Stimulated activated CD4-positive, alpha-beta T cell treated with anti-CD3 and anti-CD28 coated beads, Interleukin-1b, Interleukin-23, amount 100 ng/mL, for 24 hours (primary cell): ENCODE measurements around the gene BCAS3.

Experiments
- DNase-seq, 4 experiments: peaks; one replicate each; pipeline ENCODE4 v3.0.0-alpha.2; 2020; ENCODE audit warnings: low read depth in 4 of 4, low spot score in 1 of 4

The BCAS3 gene

DNA sequence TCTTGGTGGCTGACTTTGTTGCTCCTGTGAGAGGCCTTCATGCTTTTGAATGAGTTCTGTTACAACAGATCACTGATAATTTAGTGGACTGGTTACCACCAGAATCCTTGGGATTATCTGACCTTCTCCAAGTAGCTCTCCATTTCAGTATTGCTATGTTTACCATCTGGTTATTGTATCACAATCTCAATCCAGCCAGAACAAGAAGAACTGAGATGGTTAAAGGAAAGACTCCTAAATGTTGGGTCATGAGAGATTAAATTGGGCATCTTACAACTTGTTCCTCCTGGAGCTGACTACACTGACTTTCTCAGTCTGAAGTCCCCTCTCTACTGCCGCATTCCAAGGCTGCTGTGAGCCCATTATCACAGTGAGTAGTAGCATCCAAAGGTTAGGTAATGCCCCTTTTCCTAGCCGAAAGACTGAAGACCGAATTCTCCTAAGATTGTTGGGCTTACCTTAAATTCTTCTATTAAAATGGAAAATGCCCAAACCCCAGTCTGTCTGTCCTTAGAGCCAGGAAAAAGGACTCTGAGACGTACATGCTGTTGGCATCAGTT, 540.3 kb downstream of the BCAS3 start:
- no peak for DNase-seq

GRCh38 chr17:61218438-61218837, 540.8 kb downstream of the BCAS3 start:
- DNase-seq, result no peak

- no peak for DNase-seq
Measured at GRCh38 chr17:61219460-61219859, 541.8 kb downstream of the BCAS3 start.

DNA sequence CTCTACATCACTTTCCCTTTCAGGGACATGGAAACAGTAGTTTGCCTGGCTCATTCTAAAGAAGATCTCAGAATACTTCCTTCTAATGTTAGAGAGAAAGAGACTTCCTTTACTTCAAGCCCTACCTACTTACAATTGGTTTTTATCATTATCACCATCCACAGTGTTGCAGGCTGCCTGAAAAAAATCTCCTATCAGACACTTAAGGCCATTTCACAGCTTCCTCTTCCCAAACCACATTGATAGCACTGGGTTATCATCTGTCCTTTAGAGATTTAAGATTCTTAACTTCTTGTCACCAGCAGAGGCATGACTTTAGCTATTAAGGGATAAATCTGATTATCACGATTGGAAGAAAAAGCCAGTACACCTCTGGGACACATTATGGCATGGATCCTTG, 543.5 kb downstream of the BCAS3 start:
- DNase-seq, result no peak

GRCh38 chr17:61221597-61222471, 544.2 kb downstream of the BCAS3 start:
- DNase-seq, result no peak

- no peak for DNase-seq
Measured at GRCh38 chr17:61223725-61224124, 546.1 kb downstream of the BCAS3 start.

DNA sequence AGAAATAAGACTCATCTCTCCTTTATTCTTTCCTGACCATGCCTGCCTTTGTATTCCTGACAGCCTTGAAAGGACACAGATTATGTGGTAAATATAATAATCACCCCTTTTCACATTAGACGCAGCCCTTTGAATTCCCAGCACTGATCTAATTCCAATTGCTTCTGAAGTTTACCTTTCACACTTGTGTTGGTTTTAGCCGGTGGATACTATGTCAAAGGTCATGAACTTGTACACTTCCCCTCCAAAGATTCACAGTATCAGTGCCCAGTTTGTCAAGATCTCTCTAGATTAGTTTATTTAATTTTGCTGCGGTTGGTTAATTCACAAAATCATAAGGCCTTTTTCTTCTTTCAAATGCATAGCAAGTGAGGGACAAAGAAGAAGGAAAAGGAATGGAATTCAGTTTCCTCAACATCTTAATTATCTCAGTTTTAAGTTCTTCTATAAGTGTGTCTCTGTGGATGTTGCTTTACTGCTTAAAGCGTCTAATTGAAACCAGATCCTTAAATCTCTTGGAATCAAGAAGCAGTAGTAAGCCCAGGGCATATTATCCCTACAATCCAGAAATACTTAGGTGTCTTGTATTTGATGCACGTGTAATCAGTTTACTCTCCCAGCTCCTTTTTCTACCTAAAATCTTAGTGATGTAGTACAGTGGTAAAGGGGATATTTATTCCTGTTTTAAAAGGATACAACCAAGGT, 547.7 kb downstream of the BCAS3 start:
- DNase-seq, result no peak

GRCh38 chr17:61227866-61228265, 550.2 kb downstream of the BCAS3 start:
- DNase-seq, result no peak

DNA sequence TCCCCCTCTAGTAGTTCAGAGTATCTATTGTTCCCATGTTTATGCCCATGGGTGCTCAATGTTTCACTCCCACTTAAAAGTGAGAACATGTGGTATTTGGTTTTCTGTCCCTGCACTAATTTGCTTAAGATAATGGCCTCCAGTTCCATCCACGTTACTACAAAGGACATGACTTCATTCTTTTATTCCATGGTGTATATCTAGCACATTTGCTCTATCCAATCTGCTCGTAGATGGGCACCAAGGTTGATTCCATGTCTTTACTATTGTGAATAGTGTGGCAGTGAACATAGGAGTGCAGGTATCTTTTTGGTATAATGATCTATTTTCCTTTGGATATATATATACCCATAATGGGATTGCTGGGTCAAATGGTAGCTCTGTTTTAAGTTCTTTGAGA, 552.8 kb downstream of the BCAS3 start:
- DNase-seq, result no peak

DNA sequence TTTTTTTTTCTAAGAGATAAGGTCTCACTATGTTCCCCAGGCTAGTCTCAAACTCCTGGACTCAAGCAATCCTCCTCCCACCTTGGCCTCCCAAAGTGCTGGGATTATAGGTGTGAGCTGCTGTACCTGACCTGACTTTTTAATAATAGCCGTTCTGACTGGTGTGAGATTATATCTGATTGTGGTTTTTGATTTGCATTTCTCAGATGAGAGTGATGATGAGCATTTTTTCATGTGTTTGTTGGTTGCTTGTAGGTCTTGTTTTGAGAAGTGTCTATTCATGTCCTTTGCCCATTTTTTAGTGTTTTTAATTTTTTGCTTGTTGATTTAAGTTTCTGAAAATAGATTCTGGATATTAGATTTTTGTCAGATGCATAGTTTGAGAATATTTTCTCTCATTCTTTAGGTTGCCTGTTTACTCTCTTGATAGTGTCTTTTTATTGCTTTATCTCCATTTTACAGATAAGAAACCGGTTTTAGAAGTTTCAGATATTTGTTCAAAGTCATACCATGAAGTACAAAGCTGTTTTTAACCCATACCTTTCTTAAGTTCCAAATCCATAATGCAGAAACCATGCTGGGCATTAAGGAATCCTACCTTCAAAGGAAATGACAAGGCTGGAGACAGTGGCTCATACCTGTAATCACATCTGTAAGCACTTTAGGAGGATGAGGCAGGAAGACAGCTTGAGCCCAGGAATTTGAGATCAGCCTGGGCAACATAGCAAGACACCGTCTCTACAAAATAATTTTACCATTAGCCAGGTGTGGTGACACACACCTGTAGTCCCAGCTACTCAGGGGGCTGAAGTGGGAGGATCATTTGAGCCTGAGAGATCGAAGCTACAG, 553.5 kb downstream of the BCAS3 start:
- DNase-seq, result no peak

GRCh38 chr17:61232871-61233270, 555.2 kb downstream of the BCAS3 start:
- DNase-seq, result no peak

DNA sequence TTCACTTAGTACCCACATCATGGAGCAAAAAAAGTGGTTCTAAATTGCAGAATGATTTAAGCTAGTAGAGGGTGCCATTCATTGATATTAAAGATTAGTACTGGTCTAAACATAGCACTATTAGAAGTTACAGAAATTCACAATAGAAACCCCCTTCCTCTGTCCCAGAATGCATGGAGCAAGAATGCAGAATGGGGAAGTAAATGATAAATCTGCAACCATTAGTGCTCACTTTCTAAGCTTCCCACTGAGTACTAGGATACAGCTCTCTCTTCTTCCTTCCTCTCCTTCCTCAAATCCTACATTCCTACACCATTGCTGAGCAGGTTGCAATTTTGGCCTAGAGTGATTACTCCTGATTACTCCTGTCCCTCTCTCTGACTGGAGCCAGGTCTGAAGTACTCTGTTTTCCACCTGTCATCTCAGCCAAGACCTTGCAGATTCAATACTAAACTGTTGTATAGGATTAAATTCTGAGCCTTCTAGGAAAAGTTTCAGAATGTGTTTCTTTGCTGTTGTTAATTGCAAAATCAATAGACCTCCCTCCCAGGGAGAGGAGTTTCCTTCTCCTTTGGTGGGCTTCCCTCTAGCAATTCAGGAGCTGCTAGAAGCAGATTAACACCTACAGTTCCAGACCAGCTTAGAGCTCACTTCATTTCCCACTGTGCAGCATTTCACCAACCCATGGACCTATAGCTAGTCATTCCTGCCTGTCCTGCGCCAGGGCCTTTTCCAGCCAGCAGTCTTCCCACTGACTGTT, 556.5 kb downstream of the BCAS3 start:
- DNase-seq, result no peak

DNA sequence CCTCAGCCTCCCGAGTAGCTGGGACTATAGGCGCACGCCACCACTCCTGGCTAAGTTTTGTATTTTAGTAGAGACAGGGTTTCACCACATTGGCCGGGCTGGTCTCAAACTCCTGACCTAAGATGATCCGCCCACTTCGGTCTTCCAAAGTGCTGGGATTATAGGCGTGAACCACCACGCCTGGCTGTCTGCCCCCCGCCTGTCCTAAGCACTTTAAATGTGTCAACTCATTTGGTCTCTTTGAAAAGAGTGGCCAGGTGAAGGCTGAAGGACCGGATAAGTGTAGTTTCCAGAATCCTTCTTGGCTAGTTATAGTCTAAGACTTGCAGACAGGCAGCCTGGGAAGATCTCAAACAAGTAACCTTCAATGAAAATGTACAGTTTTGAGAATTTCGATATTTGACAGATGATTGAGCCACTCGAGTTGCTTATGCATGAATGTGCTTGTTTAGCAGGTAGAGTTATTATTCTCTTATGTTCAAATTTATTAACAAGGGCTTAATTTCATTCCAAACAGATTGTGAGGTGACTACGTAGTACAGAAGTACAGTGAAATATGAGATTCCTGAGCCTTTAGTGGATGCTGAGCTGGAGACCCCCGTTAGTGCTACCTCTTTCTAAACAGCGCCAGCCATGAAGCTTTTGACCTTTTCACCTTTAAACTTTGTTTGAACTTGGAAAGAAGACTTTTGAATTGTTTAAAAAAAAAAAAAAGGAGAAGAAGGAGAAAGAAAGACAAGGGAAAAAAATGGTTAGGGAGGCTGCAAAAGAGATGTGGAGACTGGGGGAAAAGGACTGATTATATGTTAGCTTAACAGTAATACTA, 557.6 kb downstream of the BCAS3 start:
- no peak for DNase-seq

DNA sequence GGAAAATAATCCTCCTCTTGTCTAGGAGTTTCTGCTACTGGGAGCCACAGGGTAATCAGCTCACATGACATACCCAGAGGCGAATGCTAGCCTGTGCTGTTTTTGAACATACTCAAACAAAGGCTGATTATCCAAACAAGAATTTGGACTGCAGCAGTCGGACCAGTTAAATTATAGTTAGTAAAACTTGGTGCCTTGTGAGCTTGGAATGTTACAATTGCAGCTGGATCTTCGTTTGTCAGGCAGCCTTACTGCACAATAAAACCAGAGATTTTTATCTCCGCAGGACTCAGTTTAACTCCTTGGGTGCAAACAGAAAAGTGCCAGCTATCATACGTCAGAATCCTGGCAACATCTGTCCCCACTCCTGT, 558.2 kb downstream of the BCAS3 start:
- DNase-seq, result no peak

GRCh38 chr17:61237275-61237674, 559.6 kb downstream of the BCAS3 start:
- no peak for DNase-seq

DNA sequence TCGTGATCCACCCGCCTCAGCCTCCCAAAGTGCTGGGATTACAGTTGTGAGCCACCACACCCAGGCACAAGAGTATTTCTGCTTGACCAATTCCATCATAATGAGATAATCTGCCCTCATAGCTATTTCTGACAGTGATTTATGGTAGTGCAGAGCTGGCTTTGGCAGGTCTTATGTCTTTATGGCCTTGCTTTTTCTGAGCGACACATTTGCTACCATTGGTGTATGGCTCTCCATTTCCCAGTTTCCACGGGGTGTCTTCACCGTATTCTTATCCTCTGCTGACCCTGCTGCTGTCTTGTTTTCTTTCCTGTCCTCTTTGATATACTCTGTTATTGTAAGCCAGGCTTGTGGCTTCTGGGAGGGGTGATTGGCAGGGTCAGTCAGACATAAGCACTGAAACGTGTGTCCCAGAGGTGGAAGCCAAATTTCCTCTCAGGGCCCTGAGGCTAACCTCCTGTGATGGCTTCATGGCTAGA, 560.8 kb downstream of the BCAS3 start:
- DNase-seq, result no peak

DNA sequence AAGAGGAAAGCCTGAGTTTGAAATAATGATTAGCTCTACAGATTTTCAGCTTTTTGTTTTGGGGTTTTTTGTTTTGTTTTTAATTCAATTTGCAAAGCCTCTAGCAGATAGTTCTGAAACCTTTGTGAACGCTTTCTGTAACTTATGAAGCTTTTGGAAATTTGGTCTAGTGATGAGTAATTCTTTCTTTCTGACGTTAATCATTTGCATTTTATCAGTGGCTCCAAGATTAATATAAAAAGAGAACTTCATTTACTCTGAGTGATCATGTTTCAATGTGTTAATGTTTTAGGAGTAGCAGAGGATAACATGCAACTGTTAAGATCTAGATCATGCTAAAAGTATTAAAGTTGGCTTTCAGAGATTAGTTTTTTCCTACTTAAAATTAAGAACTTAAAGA, 561.7 kb downstream of the BCAS3 start:
- no peak for DNase-seq

- DNase-seq, result no peak
Measured at GRCh38 chr17:61239953-61240352, 562.3 kb downstream of the BCAS3 start.

- no peak for DNase-seq
Measured at GRCh38 chr17:61240851-61241468, 563.3 kb downstream of the BCAS3 start.
